Kasumi-1 (cell line): ENCODE measurements around the gene LRRFIP1.
"Not testable (repeated sequence)": the region's sequence is repeated elsewhere in the genome, so short reads cannot be mapped to it uniquely, and the experiment has no call there.

Experiments used
- DNase-seq, 2 experiments: peaks; one replicate each; lab custom pipeline; 2025; lab: John Stamatoyannopoulos, UW

Gene LRRFIP1

DNA sequence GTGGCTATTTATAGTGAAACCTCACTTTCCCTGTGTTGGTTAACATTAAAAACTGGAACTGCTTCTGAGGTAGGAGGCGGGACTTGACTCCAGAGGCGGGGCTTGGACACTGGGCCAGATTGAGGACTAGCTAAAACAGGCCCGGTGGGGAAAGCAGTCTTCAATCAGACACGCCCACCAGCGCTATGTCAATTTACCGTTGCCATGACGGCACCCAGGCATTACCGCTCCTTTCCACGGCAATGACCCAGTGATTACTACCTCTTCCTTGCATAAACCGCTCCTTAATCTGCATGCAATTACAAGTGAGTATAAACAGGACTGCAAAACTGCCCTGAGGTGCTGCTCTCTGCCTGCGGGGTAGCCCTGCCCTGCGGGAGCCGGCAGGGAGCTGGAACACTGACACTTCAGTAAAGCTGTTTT, 35.3 kb downstream of the LRRFIP1 start:
- DNase-seq, result peak in 1 of 2 experiments; percentile 2

DNA sequence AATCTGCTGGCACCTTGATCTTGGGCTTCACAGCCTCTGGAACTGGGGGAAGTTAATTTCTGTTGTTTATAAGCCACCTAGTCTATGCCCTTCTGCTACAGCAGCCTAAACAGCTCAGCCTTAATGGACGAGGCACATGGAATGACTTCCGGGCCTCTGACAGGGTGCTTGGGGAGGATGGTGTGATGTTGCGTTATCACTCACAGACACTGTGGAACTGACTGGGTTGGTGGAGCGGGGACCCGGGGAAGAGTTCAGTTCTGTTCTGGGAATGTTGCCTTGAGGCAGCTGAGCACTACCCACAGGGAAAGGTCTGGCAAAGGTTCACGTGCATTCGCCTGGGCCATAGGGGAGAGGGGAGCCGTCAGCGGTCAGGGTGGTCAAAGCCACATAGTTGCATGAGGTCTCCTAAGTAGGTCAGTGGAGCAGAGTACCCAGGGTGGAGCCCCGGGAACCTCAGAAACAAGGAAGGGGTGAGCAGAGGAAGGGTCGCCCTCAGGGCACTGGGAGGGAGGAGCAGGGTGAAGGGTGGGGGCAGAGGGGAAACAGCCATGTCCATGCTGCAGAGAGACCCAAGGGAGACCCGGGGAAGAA, 36.2 kb downstream of the LRRFIP1 start:
- DNase-seq, result no peak

GRCh38 chr2:237664151-237664550, 36.8 kb downstream of the LRRFIP1 start:
- DNase-seq, result no peak

- DNase-seq, result no peak
Measured at GRCh38 chr2:237665713-237666143, 38.3 kb downstream of the LRRFIP1 start.

DNA sequence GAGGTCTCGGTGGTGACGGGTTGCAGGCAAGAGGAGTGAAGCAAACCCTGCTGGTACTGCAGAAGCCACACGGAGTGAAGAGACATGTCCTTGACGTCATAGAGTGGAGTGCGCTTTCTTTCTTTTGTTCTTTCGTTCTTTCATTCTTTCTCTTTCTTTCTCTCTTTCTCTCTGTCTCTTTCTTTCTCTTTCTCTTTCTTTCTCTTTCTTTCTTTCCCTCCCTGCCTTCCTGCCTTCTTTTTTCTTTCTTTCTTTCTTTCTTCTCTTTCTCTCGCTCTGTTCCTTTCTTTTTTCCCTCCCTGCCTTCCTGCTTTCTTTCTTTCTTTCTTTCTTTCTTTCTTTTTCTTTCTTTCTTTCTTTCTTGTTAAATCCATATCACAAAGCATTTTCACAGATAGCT, 39.2 kb downstream of the LRRFIP1 start:
- DNase-seq, result no peak

DNA sequence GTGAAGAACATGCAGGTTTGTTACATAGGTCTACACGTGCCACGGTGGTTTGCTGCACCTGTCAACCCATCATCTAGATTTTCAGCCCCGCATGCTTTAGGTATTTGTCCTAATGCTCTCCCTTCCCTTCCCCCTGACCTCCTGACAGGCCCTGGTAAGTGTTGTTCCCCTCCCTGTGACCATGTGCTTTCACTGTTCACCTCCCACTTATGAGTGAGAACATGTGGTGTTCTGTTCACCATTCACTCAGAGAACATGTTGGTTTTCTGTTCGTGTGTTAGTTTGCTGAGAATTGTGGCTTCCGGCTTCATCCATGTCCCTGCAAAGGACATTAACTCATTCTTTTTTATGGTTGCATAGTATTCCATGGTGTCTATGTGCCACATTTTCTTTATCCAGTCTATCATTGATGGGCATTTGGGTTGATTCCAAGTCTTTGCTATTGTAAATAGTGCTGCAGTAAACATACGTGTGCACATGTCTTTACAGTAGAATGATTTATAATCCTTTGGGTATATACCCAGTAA, 39.7 kb downstream of the LRRFIP1 start:
- not testable (repeated sequence) for DNase-seq

GRCh38 chr2:237667893-237668292, 40.5 kb downstream of the LRRFIP1 start:
- no peak for DNase-seq

DNA sequence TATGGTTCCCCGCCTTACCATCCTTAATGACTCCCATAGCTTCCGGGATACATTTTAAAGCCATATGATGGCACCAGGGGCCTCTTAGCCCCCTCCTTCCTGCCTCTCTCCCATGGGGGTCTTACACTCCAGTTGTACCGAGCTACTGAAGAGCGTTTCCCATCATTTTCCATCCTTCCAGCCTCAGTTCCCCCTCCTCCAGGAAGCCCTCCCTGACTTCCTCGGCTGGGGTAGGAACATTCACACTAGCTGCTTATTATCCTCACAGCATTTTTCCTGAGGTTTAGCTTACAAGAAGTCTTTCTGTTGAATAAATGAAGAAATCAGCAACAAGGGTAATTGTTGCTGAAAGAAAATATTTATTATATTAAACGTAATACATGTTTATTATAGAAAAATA, 41.1 kb downstream of the LRRFIP1 start:
- DNase-seq, result no peak

GRCh38 chr2:237669283-237669627, 41.9 kb downstream of the LRRFIP1 start:
- DNase-seq, result no peak

- DNase-seq, result no peak
Measured at GRCh38 chr2:237669628-237670392, 42.4 kb downstream of the LRRFIP1 start.

DNA sequence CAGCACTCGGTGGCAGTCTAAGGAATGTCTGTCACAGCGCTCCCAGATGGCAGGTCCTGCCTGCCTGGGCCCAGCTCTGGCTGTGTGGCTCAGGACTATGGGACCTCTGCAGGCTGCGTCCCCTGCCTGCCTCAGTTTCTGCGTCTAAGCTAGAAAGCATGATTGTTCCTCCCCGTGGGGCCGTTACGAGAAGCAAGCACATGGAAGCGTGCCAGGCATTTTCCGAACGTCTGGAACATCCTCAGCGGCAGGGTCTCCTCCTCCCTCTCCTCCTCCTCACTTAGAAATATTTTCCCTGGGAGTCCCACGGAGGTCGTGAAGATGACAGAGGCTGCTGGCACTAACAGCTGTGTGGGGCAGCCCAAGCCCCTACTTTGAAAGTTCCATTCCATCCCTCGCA, 43.3 kb downstream of the LRRFIP1 start:
- no peak for DNase-seq

DNA sequence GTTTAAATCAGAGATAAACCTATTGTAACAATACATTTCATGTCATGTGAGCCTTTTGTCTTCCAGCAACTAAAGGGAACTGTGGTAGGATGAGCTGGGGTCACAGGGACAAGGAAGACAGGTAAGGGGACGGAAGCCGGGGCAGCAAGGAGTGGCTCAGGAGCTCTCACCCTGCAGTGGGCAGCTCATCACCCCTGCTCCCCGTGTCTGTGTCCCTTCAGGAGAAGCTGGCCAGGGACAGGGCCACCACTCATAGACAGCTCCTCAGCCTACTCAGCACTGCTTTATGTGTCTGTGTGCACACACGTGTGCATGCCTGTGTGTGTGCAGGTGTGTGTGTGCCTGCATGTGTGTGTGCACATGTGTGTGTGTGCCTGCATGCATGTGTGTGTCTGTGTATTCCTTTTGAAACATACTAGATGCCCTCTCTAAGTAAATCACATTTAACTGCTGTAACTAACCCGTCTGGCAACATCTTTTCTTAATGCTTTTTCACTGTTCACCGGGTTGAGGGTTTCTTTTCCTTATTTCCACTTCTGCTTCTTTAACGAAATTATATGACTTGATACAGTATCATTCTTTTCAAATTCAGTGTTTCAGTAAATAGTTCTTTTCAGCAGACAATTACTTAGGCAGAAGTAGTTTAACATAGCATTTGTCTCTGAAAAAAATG, 44.2 kb downstream of the LRRFIP1 start:
- no peak for DNase-seq

GRCh38 chr2:237672731-237673129, 45.3 kb downstream of the LRRFIP1 start:
- DNase-seq, result no peak

DNA sequence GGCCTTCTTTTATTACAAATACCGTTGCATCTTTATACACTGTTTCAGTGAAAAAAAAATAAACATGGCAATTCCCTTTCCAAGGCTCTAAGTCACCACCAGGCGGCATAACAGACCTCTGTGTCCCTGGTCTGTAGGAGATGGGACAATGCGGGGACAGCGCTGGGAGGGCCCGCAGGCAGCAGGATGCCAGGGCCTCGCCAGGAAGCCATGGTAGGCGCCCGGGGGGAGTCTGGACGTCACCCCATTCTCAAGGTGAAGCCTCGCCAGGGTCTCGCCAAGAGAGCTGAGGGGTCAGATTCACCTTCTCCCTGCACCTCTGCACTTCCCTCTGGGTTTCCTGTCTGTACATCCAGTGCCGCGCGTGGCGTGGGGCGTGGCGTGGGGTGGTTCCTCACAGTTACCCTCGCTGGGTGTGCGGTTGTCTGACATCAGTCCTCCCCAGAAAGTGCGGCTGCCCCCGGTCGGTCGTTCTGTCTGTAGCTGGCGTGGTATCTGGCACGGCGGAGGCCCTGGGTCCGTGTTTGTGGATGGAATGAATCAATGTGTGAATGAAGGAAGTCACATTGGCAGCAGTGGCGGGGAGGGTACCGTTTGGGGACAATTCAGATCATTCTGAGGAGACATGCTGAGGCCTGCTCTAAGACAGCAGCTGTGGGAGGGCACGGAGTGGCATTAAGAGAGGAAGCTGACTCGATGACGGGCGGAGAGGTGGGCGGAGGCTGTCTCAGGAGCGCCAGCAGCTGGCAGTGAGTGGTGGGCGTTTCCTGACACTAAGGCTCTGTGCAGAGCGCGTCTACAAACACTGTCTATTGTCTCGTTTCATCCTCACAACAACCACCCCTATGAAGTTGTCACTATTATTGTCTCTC, 46.0 kb downstream of the LRRFIP1 start:
- peak; percentile 68 to 74 for DNase-seq

DNA sequence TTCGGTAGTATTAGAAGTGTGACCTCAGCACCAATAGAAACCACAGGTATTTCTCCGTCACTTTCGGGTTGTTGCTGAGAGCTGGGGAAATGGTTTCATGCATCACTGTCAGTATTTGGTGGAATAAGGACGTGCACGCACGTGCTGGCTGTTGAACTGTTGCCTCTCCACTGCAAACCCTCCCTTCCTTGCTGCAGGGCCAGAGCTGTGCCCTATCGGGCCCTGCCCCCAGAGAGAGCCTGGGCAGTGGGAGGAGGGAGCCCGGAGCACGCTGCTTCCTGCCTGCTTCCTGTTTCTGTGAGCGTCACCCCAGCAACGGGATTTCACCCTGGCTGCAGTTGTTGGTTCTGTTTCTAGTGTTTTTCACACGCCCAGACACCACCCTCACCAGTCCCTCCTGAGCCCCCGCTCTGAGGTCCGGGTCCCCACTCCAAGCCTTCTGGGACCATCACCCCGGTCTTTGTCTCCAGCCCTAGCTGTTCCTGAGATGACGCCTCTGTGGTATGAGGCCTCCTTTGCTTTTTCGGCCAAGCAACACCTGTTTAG, 47.4 kb downstream of the LRRFIP1 start:
- peak; percentile 82 for DNase-seq

GRCh38 chr2:237675316-237675715, 47.9 kb downstream of the LRRFIP1 start:
- DNase-seq, result no peak

- no peak for DNase-seq
Measured at GRCh38 chr2:237680702-237681478, 53.5 kb downstream of the LRRFIP1 start.

GRCh38 chr2:237682151-237682550, 54.8 kb downstream of the LRRFIP1 start:
- DNase-seq, result no peak

- no peak for DNase-seq
Measured at GRCh38 chr2:237682856-237683670, 55.7 kb downstream of the LRRFIP1 start.

DNA sequence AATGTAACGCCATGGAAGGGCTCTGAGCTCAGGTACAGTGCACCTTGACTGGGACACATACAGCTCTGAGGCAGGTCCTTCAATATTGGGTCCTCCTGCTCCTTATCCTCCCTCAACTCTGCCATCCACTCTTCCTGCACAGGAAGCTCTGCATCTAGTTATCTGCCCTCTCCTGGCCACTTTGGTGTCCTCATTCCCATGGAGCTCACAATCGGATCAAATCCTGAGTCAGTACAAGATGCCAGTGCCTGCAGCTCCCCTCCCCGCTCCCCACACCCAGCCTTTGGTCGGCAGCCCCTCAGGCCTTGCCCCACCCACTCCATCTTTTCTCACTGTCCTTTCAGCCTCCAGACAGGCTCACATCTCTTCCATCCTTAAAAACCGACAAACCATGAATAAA, 58.0 kb downstream of the LRRFIP1 start:
- peak in 1 of 2 experiments; percentile 5 for DNase-seq
